Endothelial cell of umbilical vein (primary cell): ENCODE measurements around the gene INTS7. TPM values are rescaled to one million over a fixed set of nuclear protein-coding genes. Genes with fewer than 3 reads are reported as not detected.

ENCODE experiments used
- BruUV-seq: library from RNA; stranded (reverse); fragments of 400-500 nt; replicated peaks from 2 replicates; lab custom pipeline; 2021; lab: Mats Ljungman, UMichigan
- CTCF ChIA-PET: fragments of 300-600, 350-600 bp; sonication (Branson Sonifier 250); formaldehyde crosslinking; loops from one replicate; lab custom pipeline; 2021; ENCODE audit warnings: antibody characterized with exemption, inconsistent platforms; lab: Charles Lee
- POLR2A ChIA-PET: fragments of 300-600, 350-600 bp; sonication (Branson Sonifier 250); formaldehyde crosslinking; loops from one replicate; lab custom pipeline; 2021; ENCODE audit warnings: antibody characterized with exemption, inconsistent platforms; lab: Charles Lee
- DNase-seq: peaks from one replicate; pipeline ENCODE4 v3.0.0-alpha.2; 2011; ENCODE audit warnings: low read depth, low spot score
- FAIRE-seq: peaks from 2 replicates; lab custom pipeline; 2011; peaks lifted over from hg19 to GRCh38; lab: Jason Lieb, UNC
- H2AFZ ChIP-seq: 2 replicates; pipeline ENCODE4 v1.6.0; 2012; ENCODE audit warnings: low read depth, low read length, control low read depth, inconsistent platforms
- H3K27ac ChIP-seq: 2 replicates; pipeline ENCODE4 v1.5.1; 2011; ENCODE audit warnings: low read depth, mild to moderate bottlenecking, control low read depth, low read length, moderate library complexity; ENCODE audit not compliant: insufficient read depth
- H3K27me3 ChIP-seq, 2 experiments: 2 replicates each; pipeline versions ENCODE4 v1.6.0 to v1.6.1; 2011; ENCODE audit warnings: low read length in 2 of 2, mixed read lengths in 1 of 2; ENCODE audit not compliant: control insufficient read depth in 2 of 2, insufficient read depth in 2 of 2
- H3K36me3 ChIP-seq, 2 experiments: 2 replicates in 1 of 2; 3 replicates in 1 of 2; pipeline ENCODE4 v1.5.1; 2011; ENCODE audit warnings: low read length in 2 of 2, mild to moderate bottlenecking in 1 of 2, moderate library complexity in 1 of 2; ENCODE audit not compliant: control insufficient read depth in 2 of 2, insufficient read depth in 2 of 2; ENCODE audit errors: extremely low read depth in 1 of 2
- H3K4me1 ChIP-seq: 3 replicates; pipeline ENCODE4 v1.5.1; 2011; ENCODE audit warnings: mild to moderate bottlenecking, low read length; ENCODE audit not compliant: control insufficient read depth, insufficient read depth; ENCODE audit errors: extremely low read depth
- H3K4me2 ChIP-seq: 2 replicates; pipeline ENCODE4 v1.6.1; 2011; ENCODE audit warnings: low read length, control low read depth, mixed read lengths; ENCODE audit not compliant: insufficient read depth
- H3K4me3 ChIP-seq, 3 experiments: fragments of 200-600 bp in 1 of 3; sonication (generic), shearing (Covaris generic) in 1 of 3; replicated peaks in 1 of 3; 2 replicates each; pipeline ENCODE4 v1.5.1; 2011 to 2016; ENCODE audit warnings: control low read depth in 3 of 3, low read length in 3 of 3, mild to moderate bottlenecking in 2 of 3, inconsistent platforms in 1 of 3, low read depth in 1 of 3, moderate library complexity in 1 of 3; ENCODE audit not compliant: insufficient read depth in 1 of 3
- H3K79me2 ChIP-seq: 2 replicates; pipeline ENCODE4 v1.6.0; 2012; ENCODE audit warnings: low read length, inconsistent platforms; ENCODE audit not compliant: control insufficient read depth, insufficient read depth
- H3K9ac ChIP-seq: replicated peaks from 2 replicates; pipeline ENCODE3; 2011; ENCODE audit warnings: low read length, control low read depth; ENCODE audit not compliant: insufficient read depth; ENCODE audit errors: extremely low read depth
- H3K9me1 ChIP-seq: replicated peaks from 3 replicates; pipeline ENCODE4 v1.6.0; 2011; ENCODE audit warnings: mild to moderate bottlenecking, low read length; ENCODE audit not compliant: control insufficient read depth, insufficient read depth; ENCODE audit errors: extremely low read depth
- H3K9me3 ChIP-seq: replicated peaks from 2 replicates; pipeline ENCODE4 v1.5.1; 2012; ENCODE audit warnings: low read length, inconsistent platforms; ENCODE audit not compliant: control insufficient read depth, insufficient read depth
- H4K20me1 ChIP-seq: replicated peaks from 2 replicates; pipeline ENCODE3; 2011; ENCODE audit warnings: mild to moderate bottlenecking, low read length; ENCODE audit not compliant: control insufficient read depth, insufficient read depth; ENCODE audit errors: extremely low read depth
- EZH2 ChIP-seq: IDR thresholded peaks from 2 replicates; pipeline ENCODE4 v1.6.1; 2012; ENCODE audit warnings: borderline replicate concordance, low read depth, mild to moderate bottlenecking, moderate library complexity, low read length, inconsistent platforms; ENCODE audit not compliant: severe bottlenecking
- FOS ChIP-seq: IDR thresholded peaks from 2 replicates; pipeline ENCODE4 v1.6.1; 2011; ENCODE audit warnings: mild to moderate bottlenecking, low read length, moderate library complexity, borderline replicate concordance; ENCODE audit not compliant: insufficient read depth
- GATA2 ChIP-seq: IDR thresholded peaks from 2 replicates; pipeline ENCODE4 v1.7.0; 2011; ENCODE audit warnings: low read depth, mild to moderate bottlenecking, moderate library complexity, mixed read lengths, low read length; ENCODE audit not compliant: insufficient read length, insufficient read depth
- JUN ChIP-seq: IDR thresholded peaks from 2 replicates; pipeline ENCODE4 v1.6.1; 2011; ENCODE audit warnings: borderline replicate concordance, low read depth; ENCODE audit not compliant: insufficient read length, insufficient read depth
- MYC ChIP-seq: IDR thresholded peaks from one replicate; pipeline ENCODE4 v1.6.1; 2011; ENCODE audit warnings: mild to moderate bottlenecking, low read depth, low read length
- POLR2A ChIP-seq: IDR thresholded peaks from 2 replicates; pipeline ENCODE4 v1.6.1; 2012; ENCODE audit warnings: low read depth, mild to moderate bottlenecking, control low read depth, low read length
- POLR2AphosphoS5 ChIP-seq: IDR thresholded peaks from 2 replicates; pipeline ENCODE4 v1.6.1; 2012; ENCODE audit warnings: low read depth, mild to moderate bottlenecking, control low read depth, low read length, moderate library complexity; ENCODE audit not compliant: insufficient read depth
- dilution Hi-C: fragments of 300-500 bp; cut with MboI; formaldehyde crosslinking; loops from one replicate; pipeline ENCODE4 v1.15.0; 2019; ENCODE audit warnings: low sequenced_read_pairs; ENCODE audit not compliant: extremely low pct_ligation_motif_present
- intact Hi-C: fragments of 100-400 bp; cut with micrococcal nuclease; formaldehyde crosslinking; loops from one replicate; pipeline ENCODE4 v1.10.0; 2022
- polyA plus RNA-seq, 4 experiments: library from polyadenylated mRNA; depleted of rRNA in 3 of 4; stranded (reverse) in 3 of 4; unstranded in 1 of 4; fragments of >200 nt; gene quantifications; 2 replicates each; pipeline versions ENCODE4 v1.2.1 to v1.2.3, GENCODE V29; 2011 to 2012; ENCODE audit warnings: missing spikeins in 1 of 4
- total RNA-seq: library from RNA; stranded (reverse); gene quantifications from 2 replicates; pipeline ENCODE4 v1.2.3, GENCODE V29; 2021
- TF ChIP-seq, protein P1 (sequence below), 2 donors: IDR thresholded peaks; 1 replicate in 1 of 2; 2 replicates in 1 of 2; pipeline ENCODE4 v1.5.1; 2011; ENCODE audit warnings: low read length in 2 of 2, mild to moderate bottlenecking in 2 of 2, moderate library complexity in 2 of 2, control low read depth in 1 of 2, inconsistent platforms in 1 of 2, low read depth in 1 of 2; ENCODE audit not compliant: insufficient read depth in 1 of 2; ENCODE audit errors: extremely low read depth in 1 of 2
- TF ChIP-seq, protein P2 (sequence below): IDR thresholded peaks from 2 replicates; pipeline ENCODE4 v1.6.1; 2011; ENCODE audit not compliant: insufficient read depth, insufficient read length

INTS7 gene
- total and polyA plus RNA-seq, 2 donors (not counting 3 experiments of a cell fraction or from before 2014, with no cell fraction given): 9.1 to 18.1 TPM

GRCh38 chr1:211948377-211948776 is 87.0 kb downstream of the INTS7 start:
- Histone ChIP-seq H2AFZ (no peak overlapping the region), H3K36me3 (peaks cover 0 to 3% of the 10 kb centered on the region in 2 experiments), H3K79me2 (no peaks in the 10 kb centered on the region), H3K4me3 (no peak overlapping the region), H4K20me1 (no peaks in the 10 kb centered on the region), H3K9me3 (no peaks in the 10 kb centered on the region), H3K9me1 (no peaks in the 10 kb centered on the region), H3K27ac (no peak overlapping the region), H3K4me2 (no peak overlapping the region), H3K27me3 (no peaks in the 10 kb centered on the region), H3K9ac (no peak overlapping the region), H3K4me1 (peaks cover 17% of the 10 kb centered on the region)
- POLR2A ChIA-PET: no interaction called here
- TF ChIP-seq GATA2 (no peak), FOS (no peak), POLR2A (no peak), POLR2AphosphoS5 (no peak), MYC (no peak), JUN (no peak), EZH2 (no peak)
- TF ChIP-seq, protein P1, sequence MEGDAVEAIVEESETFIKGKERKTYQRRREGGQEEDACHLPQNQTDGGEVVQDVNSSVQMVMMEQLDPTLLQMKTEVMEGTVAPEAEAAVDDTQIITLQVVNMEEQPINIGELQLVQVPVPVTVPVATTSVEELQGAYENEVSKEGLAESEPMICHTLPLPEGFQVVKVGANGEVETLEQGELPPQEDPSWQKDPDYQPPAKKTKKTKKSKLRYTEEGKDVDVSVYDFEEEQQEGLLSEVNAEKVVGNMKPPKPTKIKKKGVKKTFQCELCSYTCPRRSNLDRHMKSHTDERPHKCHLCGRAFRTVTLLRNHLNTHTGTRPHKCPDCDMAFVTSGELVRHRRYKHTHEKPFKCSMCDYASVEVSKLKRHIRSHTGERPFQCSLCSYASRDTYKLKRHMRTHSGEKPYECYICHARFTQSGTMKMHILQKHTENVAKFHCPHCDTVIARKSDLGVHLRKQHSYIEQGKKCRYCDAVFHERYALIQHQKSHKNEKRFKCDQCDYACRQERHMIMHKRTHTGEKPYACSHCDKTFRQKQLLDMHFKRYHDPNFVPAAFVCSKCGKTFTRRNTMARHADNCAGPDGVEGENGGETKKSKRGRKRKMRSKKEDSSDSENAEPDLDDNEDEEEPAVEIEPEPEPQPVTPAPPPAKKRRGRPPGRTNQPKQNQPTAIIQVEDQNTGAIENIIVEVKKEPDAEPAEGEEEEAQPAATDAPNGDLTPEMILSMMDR (IDR thresholded peaks at IDR 0.05; ENCODE audit: extremely low read depth in 1 of 2, insufficient read depth in 1 of 2, low read depth in 1 of 2, low read length in 2 of 2): no peak
- TF ChIP-seq, protein P2, sequence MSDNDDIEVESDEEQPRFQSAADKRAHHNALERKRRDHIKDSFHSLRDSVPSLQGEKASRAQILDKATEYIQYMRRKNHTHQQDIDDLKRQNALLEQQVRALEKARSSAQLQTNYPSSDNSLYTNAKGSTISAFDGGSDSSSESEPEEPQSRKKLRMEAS: no peak
- CTCF ChIA-PET: no interaction called here
- no peak for FAIRE-seq
- no TSS peak for BruUV-seq
- dilution Hi-C loops (no loop called here), intact Hi-C loops (no loop called here)
- DNase-seq: no peak
